Kidney glomerular epithelial cell (primary cell): Measurements from ENCODE around the gene PROS1.

Source experiments
- DNase-seq: peaks from one replicate; lab custom pipeline; 2025; lab: John Stamatoyannopoulos, UW

Gene PROS1

DNA sequence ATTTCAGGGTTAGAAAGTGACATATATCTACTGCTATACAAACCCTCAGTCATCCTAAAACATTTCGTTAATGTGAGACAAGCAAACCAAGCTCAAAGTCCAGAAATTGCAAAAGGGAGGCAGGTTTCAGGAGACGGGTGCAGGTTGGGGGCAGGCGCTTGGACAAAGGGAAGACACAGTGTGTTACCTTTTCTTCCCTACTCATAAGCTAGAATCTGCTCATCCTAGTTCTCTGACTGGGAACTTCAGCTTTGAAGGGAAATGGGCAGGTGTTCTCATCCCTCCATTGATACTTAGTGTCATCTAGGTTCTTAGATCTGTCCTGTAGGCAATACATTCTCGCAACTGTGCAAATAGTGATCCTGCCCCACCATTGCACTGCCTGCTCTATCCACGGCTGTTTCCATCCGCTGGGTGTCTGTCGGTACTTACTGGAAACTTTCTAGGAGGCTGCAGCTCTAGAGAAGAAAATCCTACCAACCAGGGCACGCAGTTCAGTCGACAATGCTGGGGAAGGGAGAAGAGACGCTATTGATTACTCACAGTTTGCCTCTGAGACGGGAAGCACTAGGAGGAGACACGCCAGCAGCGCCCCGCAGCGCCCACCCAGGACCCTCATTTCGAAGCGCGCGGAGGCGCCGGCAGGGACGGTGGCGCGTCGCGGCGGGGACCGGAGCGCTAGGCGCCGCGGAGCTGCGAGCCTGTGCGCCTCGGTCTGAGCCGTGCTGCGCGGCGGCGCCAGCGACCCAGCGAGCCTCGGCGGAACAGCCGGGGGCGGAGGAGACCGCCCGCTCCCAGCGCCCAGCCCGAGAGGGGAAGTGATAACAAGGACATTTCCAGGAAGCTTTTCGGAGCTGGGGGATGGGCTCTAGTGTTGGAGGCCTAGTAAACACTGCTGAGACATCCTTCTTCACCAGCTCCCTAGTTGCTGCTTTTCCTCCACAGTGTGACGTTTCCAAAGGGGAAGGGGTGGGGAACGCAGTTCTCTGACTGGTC, at the start of gene PROS1:
TSS of gene PROS1 (minus strand) at position 766 of the 996 bp plus-strand sequence. CDS start at position 619, 147 bp downstream.
- DNase-seq = peak; percentile 71

DNA sequence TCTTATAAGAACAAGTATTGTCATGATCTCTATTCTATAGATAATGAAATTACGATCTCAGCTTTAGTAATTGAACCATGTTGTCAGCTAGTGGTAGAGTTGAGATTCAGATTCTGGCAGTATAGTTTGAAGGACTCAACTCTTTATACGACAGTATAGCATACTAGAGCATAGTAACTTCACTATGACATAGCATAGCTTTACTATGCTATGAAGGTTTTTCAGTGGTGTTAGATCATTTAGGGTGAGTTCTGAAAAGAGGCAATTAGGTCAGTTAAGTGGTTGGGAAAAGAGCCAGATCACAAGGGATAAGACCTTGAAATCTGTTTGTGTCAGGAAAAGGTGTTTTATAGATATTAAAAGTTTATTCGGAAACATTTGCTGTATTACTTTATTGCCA, 46.6 kb upstream of the PROS1 start:
- DNase-seq = no peak

DNA sequence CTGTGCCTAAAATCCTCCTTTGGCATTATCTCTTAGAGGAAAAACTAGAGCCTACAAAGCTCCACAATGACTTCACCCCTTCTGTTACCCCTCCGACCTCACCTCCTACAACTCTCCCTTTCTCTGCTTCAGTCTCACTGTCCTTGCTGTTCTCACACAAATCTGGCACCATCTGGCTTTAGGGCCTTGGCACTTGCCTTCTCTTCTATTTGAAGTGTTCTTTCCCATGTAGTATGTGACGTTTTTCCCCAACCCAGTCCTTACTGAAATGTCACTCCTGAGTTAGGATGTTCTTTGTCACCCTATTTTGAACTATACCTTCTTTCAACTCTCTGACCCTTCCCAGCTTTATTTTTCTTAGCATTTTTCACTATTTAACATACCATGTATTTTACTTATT, 46.0 kb upstream of the PROS1 start:
- no peak for DNase-seq

DNA sequence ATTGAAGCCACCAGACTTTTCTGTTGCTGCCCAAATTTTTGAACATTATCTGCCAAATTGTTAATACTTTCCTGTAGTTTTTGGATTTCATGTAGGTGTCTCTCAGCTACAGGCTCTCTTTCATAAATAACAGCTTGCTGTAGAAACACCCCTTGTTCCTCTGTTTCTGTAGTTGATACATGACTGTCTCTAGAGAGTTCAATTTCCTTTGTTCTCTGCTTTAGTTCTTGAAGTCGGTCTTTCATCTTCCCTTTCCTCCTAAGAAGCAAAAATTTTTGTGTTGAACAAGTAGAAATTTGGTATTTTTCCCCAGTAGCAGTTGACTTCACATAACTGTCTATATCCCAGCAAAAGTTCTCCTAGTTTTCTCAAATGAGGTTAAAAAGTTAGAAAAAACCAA, 41.3 kb upstream of the PROS1 start:
- DNase-seq = no peak

DNA sequence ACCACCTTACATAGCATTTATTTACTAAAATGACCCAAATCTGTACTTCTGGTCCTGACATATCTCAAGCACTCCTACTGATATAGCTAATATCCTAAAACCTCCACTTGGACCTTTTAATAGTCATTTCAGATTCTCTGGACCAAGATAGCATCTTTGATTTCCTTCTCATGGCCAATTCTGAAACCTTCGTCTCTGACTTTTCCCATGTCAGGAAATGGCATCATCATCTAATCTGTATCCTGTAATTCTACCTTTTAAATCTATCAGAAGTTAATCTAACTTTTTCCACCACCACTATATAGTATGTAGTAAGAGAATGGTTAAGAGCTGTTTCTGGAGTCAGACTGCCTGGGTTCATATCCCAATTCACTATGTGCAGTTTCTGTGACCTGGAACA, 38.5 kb upstream of the PROS1 start:
- no peak for DNase-seq

DNA sequence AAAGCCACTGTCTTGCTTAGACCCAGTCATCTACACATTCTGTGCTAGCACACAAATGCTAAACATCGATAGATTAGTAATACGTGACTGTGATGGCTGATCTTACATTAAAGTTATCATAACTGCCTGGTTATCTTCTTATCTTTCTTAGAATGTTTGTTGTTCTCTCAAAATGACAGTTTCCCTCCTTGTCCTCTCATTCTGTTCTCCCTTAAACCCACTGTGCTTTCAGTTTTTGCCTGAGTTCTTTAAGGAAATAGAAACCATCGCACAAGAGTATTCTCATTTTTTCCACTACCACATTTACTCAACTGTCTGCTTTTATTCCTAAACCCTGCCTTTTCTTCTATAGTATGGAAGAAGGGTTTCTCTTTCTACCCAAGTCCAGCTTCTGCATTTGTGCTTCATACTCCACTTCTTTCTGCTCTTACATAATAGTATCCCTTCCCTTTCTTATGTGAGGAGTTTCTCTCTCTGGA, 37.6 kb upstream of the PROS1 start:
- DNase-seq = no peak

DNA sequence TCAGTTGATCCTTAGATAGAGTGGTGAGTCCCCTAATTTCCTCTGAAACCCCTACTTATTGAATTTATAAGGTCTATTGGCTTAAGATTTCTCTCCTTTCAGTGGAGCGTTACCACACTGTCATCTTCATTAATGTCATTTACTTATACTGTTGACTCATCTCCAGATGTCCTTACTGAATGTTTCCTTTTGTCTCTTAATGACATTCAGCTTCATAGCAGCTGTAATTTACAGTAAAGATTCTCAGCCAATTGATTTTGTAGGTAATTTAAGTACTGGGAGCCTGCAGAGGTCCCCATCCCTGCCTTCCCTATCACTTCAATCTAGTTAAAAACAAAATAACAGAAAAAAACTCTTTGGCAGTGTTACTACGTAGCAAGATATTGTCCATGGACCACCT, 35.9 kb upstream of the PROS1 start:
- no peak for DNase-seq

DNA sequence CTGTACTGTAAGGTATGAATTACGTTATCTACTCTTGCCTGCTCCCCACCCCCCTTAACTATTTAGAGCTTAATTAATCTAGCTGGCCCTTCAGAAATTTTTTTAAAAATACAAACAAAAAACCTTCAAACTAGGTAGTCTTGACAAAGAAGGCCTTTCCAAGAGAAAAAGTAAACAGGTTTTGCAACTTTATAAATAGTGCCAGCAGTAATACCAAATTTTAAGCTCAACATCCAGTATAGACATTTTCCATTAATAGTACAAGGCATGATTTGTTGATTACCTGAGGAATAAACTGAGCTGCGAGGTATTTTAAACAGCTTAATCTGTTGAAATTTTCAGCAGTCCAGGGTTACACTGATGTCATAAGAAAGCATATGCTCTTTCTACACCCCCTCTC, 34.6 kb upstream of the PROS1 start:
- DNase-seq = no peak

DNA sequence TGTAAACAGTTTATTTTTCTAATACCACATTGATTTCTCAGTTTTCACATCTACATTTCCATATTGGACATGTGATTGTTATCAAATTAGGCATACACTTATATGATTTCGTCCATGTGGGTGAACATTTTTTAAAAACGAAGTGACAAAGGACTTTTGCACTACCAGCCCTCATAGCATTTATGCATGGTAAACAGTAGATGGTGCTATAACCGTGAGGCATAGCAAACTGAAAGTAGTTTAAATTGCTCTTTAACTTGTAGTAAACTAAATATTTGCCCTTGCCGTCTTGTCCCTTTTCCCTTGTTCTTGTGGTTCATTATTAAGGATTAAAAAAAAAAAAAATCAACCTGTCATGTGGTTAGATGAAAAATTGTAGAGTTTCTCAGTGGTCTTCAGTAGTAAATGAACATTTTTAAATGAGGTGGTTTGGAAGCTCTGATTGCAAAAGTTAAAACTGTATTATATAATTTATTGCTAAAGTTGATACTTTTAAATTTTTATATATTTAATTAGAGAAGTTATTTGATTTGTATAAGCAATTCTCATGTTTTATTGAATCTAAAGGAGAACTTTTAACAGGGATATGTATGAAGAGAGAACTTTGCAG, 30.7 kb upstream of the PROS1 start:
- peak; percentile 27 for DNase-seq

DNA sequence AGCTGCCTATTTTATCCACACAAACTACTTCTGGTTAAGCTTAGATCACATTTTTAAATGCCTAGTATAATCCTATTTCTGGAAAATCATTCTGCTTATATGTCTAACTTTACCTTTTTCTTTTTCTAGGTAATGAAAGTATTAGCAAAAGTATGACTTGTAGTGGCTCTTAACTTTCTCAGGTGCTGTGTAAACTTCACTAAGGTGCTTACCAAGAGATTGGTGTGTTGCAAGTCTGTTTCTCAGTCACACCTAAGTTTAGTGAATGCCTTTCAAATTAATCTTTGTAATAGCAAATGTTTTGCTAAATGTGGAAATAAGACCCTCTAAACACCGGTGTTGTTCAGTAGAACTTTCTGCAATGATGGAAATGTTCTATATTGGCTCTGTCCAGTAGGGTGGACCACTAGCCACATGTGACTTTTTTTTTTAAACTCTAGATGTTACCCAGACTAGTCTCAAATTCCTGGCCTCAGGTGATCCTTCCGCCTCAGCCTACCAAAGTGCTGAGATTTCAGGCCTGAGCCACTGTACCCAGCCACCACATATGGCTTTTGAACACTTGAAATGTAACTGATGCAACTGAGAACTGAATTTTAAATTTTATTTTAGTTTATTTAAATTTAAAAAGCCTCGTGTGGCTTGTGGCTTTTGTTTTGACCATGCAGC, 28.3 kb upstream of the PROS1 start:
- no peak for DNase-seq

DNA sequence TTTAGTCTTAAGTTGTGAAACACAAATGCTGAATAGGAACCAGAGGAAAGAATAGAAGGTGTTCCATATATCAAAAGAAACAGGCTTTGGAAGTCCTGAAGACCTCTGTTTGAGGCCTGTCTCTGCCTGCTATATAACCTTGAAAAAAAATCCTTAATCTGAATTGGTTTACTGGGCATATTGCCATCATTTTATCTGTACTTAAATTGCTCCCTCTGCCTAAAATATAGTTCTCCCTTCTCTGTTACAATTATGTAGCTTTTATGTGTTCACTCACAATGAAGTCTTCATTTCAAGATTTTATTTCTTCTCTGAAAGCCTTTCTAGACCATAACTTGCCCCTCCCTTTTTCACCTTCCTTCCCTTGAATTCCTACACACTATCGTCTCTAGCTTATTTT, 27.5 kb upstream of the PROS1 start:
- DNase-seq = no peak

DNA sequence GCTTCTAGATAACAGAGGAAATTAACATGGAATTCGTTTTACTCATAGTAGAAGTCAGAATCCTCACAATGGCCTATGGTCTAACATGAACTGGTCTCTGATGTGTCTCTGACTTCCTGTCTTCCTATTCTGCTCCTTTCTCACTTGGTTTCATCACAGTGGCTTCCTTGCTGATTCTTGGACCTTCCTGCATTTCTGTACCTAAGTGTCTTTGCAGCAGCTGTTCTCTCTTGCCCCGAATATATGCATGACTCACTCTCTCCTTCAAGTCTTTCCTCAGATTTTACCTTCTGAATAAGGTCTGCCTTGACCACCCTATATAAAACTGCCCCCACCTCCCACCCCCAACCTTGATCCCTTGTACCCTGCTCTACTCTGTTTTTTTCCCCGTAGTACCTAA, 20.4 kb upstream of the PROS1 start:
- DNase-seq = no peak

DNA sequence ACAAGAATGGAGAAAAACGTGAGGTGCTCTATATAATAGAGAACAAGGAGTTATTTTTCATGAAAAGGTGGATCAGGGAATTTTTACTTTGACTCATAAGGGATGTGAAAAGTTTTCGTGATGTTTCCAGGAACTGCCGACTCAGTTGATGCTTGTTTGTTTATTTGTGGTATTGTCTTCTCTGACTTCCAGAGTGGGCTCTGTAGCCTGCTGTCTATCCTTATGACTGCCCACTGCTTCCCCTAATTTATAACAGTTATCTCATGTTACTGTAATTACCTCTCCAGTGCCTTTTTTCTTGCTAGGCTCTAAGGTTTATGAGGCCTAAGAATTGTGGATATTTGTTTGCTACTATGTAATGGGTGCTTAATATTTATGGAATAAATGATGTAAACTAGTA, 18.5 kb upstream of the PROS1 start:
- DNase-seq = no peak

DNA sequence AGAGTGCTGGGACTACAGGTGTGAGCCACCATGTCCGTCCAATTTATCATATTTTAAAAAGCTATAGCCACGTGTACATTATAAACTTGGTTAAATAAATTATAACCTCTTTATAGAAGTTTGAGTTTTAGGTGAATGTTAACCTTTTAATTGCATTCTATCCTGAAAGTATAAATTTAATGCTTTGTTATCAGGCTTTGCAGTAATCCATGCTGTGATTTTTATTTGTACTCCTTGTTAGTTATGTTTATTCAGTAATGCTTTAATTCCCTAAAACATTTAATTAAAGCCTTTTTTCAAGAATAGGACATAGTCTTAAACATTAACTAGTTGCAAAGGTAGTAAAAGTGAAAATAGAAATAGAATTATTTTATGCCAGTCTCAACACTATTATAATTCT, 17.9 kb upstream of the PROS1 start:
- no peak for DNase-seq

DNA sequence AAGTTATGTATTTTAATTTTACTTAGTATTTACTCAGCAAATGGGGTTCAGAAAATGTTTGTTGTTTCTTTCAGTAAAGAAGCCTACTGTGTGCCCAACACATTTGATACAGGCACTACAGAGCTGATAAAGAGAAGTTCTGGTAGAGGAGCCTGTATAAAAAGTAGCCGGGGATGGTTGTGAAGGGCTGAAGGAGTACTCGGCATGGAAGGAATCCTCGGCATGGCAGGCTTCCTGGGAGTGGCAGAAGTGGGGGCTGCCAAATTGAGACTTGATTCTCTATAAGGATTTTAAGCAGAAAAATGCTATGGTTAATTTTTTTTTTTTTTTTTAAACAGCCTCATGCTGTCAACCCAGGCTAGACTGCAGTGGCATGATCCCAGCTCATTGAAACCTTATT, 15.5 kb upstream of the PROS1 start:
- peak; percentile 25 for DNase-seq

DNA sequence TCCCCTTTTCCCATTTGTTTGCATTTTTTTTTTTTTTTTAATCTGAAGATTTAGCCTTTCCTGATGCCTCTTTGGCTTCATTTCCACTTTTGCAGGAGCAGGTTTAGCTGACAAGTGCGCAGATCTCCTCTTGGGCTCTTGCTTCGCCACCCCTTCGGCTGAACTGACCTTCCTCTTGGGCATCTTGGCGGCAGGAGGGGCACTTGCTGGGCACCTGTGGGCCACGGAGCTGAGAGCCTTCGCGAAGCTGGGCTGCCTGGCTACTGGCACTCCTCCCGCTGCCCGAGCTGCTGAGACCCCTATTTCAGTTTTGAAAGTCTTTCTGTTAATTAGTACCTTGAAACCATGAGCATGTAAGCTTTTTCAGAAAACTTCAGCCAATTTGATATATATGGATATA, 15.1 kb upstream of the PROS1 start:
- DNase-seq = no peak

DNA sequence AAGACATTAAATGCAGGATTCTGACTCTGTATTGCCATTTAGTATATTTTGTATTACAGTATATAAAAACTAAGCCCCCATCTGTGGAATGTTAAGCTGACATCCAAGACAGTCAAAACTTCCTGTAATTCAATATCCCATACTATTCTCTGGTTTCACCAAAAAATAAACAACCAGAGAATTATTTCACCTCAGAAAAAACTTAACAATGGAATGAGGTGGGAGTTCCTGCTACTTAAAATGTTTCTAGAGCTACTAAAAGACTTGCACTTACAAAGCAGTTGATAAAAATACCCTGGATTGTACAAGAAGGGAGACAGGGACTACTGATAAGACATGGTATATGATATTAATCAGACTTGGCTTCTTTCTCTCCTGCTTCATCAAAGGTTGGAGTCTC, 14.6 kb upstream of the PROS1 start:
- DNase-seq = peak; percentile 33

DNA sequence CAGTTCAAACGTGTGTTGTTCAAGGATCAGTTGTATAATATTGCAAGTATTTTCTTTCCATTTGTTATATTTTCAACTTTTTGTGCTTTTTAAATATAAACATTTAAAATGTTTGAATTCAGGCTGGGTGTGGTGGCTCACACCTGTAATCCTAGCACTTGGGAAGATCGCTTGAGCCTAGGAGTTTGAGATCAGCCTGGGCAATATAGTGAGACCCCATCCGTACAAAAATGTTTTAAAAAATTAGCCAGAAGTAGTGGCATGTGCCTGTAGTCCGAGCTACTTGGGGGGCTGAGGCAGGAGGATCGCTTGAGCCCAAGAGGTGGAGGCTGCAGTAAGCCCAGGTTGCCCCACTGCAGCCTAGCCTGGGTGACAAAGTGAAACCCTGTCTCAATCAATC, 10.9 kb upstream of the PROS1 start:
- DNase-seq = no peak

DNA sequence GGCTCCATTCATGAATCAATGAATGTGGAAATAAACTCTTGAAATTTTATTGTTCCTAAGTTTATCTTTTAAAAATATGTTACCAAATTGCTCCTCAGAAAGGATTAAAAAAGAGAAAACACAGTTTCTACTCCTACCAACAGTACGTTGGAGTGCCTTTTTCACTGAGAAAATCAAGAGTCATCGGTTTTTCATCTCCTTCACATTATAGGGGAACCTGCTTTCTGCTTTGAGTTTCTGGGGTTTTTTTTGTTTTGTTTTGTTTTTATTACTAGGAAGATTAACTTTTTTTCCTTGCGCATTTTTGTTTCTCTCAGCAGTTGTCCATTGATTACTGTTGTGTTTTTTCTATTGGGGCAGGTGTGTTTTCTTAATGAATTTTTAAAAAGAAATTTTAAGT, 9.7 kb upstream of the PROS1 start:
- DNase-seq = no peak

DNA sequence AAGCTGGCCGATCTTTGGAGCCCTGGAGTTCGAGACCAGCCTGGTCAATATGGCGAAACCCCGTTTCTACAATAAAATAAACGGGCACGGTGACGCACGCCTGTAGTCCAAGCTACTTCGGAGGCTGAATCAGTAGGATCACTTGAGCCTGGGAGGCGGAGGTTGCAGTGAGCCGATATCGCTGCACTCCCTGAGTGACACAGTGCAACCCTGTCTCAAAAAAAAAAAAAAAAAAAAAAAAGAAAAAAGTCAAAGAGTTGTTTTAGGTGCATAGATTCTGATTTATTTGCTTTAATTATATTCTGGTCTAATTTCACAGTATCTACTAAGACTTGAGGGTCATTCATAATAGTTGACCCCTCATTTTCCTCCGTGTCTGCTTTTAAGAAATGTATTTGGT, 8.0 kb upstream of the PROS1 start:
- DNase-seq = no peak

DNA sequence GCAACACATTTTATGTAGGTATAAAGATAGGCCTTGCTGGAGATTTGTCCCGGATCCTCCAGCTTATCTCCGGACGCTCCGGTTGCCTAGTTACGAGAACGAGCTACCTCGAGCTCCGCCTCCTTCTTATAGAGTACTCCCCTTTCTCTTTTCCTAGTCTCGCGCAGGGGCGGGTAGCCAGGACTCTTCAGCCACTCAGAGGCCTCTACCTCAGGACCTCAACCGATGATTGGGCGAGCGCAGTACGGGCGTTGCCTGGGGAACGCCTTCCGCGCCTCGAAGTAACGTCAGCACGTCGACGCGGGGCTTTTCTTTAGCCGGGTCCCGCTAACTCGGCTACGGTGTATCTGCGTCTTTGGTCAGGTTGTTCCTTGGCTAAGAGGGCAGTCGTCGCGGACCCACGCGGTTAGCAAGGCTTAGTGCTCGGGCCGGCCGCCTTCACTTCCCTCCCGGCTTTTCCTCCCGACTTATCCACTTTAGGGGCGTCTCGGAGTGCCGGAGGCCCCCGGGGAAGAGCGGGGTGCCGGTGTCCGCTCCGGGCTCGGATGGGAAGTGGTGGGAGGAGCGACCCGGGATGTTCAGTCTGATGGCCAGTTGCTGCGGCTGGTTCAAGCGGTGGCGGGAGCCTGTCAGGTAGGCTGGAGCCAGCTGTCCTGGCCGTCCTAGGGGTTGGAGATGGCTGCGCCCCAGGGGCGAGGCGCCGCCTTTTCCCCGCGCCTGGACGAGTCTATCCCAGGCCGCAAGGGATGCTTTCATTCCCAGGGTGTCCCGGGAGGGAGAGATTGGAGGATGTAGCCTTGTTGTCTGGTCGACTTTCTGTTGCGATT, 6.4 kb upstream of the PROS1 start, which contains the start of gene ARL13B:
TSS of gene ARL13B (plus strand) at position 306 of the 827 bp plus-strand sequence. CDS start at position 575, 269 bp downstream.
- DNase-seq = peak; percentile 99

DNA sequence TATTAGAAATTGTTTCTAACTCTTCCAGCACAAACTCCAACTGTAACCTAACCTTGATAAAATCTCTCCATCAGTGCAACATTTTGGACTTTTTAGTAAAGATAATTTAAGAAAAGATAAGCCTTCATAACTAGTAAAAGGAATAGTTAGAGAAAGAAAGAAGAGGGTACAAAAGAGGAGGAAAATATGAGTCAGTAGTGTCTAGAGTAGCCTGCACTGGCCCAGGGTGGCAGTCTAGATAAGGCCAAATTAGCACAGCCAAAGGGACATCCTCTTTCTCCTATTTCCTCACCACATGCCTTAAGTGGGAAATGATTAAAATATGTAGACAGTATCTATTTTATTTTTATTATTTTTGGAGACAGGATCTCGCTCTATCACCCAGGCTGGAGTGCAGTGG, 3.7 kb downstream of the PROS1 start:
- DNase-seq = no peak
